HCT116 (cell line): Measurements from ENCODE around the gene TTC8. TPM values are rescaled to one million over a fixed set of nuclear protein-coding genes. Genes with fewer than 3 reads are reported as not detected.

ENCODE experiments used
- total RNA-seq: library from RNA; stranded (reverse); gene quantifications from one replicate; pipeline ENCODE4 v1.2.1, GENCODE V29; 2021; ENCODE audit not compliant: unreplicated experiment

Gene TTC8
- total RNA-seq, 1 experiment from 2014 or later: 21.4 TPM

Other genes starting within 250 kb of the TTC8 start
- 1.8 TPM for gene EML5, start 31.7 kb upstream of the TTC8 start, total RNA-seq